NCI-H748 (cell line): ENCODE measurements around the gene MRM3.
"Not testable (repeated sequence)": the region's sequence is repeated elsewhere in the genome, so short reads cannot be mapped to it uniquely, and the experiment has no call there.

Experiments
- DNase-seq: peaks from one replicate; lab custom pipeline; 2025; ENCODE audit not compliant: unreplicated experiment; lab: John Stamatoyannopoulos, UW

Gene MRM3

GRCh38 chr17:753418-753817, 28.7 kb upstream of the MRM3 start:
- no peak for DNase-seq

DNA sequence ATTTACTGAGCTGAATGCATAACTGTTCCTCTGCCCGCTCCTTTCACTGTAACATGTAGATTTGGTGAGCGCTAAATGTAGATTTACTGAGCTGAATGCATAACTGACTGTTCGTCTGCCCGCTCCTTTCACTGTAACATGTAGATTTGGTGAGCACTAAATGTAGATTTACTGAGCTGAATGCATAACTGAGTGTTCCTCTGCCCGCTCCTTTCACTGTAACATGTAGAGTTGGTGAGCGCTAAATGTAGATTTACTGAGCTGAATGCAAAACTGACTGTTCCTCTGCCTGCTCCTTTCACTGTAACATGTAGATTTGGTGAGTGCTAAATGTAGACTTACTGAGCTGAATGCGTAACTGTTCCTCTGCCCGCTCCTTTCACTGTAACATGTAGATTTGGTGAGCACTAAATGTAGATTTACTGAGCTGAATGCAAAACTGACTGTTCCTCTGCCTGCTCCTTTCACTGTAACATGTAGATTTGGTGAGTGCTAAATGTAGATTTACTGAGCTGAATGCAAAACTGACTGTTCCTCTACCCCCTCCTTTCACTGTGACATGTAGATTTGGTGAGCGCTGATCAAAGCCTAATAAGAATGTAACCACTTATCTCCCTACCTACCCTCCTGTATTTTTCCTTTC, 26.7 kb upstream of the MRM3 start:
- DNase-seq = not testable (repeated sequence)

DNA sequence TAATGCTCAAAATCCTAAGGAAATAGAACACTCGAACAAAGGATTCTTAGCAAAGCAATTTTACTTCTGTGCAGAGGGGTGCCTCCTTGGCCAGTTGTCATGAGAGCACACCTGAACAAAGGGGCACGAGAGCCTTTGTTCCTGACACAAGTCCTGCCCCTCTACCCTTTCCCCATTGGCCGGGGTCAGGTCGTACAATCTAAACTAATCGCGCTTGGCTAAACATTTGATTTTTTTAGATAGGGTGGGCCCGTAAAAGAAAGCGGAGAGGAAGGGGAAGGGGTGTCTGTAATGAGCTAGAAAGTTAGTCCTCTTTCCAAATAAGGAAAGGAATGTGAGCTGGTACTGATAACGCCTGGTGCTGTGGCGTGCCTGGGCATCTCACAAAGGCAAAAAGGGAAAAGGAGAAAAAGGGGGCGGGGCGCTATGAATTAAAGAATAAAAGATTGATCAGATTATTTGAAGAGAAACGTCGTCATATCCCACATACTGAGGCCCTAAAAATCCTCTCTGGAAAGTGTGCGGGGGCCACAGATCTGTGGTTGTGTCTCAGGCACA, 26.1 kb upstream of the MRM3 start:
- DNase-seq = not testable (repeated sequence)

DNA sequence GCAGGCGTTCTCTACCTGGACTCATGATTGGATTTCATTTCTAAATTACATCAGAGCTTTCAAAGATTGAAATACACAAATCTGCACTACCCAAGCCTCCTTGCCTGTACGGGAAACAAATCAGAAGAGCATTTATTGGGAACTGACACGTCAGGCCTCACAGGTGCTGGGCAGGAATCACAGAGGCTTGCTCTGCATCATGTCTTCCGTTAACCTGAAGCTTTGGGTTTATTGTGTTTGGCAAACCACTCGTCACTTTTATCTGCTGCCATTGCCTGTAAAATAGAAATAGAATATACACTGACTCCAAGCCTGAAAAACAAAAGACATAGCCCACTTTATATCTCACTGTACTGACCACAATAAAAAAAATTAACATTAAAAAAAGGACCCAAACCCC, 22.2 kb upstream of the MRM3 start:
- no peak for DNase-seq

GRCh38 chr17:760371-760770, 21.8 kb upstream of the MRM3 start:
- no peak for DNase-seq

- DNase-seq = no peak
Observed at GRCh38 chr17:767076-767475, 15.1 kb upstream of the MRM3 start.

DNA sequence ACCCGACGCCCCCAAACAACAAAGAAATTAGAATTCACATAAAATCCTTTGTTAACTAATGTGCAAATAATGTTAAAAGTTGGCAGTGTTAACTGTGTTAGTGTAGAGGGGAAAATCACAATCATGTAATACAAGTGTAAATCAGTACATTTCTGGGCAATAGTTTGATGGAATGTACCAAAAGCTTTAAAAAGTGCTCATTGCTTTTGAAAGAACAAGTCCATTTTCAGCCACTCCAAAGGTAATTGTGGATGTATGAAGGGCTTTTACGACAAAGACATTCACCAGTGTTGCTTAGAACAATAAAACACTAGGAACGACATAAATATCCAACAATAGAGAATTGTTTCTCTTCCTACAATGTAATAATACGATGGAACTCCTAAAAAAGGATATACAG, 9.1 kb upstream of the MRM3 start:
- no peak for DNase-seq

DNA sequence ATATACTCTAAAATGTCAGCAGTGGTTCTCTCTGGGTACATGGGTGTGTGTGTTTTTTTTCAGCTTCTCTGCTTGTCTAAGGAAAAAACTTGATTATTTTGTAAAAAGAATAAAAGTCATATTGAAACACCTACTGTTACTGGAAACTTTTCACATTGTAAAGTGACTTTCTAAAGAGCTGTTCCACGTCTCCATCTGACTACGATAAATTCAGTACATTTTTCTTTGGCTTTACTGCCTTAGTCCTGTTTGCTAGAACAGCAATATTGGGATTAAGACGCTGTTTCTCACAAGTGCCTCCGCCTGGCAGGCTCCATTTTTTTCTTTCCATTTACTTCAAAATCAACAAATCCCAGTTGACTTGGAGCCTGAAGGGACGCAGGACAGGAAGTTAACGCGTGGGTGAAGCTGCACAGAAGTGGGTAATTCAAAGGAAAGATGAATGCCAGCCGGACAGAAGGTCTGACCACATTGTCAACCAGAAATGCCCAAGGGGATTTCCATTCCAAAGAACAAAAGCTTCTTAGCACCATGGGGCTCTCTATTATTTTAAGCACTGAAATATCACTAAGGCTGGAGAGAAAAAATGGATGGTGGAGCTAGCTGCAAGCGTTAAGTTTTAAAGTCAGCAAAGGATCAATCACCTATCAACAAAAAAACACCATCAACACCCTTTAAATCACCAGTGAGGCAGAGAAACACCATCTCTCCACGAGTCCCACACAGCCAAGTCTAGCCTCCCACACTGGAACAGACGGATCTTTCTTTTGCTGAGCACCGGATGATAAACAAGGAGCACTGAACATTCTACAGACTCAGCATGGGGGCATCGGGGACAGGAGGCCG, 8.5 kb upstream of the MRM3 start:
- no peak for DNase-seq

- no peak for DNase-seq
Observed at GRCh38 chr17:774313-774584, 7.9 kb upstream of the MRM3 start.

DNA sequence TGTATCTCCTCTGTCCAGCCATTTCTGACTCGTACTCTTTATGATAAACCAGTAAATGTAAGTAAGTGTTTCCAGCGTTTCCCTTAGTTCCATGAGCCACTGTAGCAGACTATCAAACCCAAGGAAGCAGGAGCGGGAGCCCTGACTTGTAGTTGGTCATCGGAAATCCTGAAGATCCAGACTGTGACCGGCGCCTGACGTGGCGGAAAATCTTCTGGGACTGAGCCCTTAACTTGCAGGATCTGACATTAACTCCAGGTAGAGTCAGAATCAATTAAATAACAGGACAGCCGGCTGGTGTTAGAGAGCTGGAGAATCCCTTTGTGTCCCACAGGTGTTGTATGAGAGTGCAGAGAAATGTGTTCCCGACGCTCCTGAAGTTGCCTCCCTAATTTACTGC, 4.1 kb upstream of the MRM3 start:
- no peak for DNase-seq

DNA sequence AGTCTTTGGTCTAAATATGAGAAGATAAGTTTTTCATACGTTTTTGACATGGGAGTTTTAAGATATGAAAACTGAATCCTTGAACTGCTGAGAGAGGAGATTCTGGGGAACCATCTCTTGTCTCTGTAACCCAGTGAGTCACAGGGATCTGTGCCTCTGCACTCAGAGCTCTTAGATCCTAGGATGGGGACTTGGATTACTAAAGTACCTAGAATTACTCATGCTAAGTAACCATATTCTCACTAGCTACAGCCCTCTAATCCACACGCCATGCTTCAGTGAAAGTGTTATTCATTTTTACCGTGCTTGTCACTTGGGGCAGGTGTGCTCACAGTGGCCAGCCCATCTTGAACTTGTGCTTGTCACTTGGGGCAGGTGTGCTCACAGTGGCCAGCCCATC, 2.0 kb downstream of the MRM3 start:
- DNase-seq = no peak

DNA sequence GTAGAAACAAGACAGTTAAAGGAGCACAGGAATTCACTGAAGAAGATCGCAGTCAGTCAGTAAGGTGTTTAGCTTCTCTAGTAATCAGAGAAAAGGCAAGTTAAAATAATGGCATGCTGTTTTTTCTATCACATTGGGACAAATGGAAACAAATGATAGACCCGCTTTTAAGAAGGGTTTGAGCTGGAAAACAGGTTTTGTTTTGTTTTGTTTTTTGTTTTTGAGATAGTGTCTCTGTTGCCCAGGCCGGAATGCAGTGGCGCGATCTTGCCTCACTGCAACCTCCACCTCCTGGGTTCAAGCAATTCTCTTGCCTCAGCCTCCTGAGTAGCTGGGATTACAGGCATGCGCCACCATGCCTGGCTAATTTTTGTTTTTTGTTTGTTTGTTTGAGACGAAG, 3.7 kb downstream of the MRM3 start:
- not testable (repeated sequence) for DNase-seq

DNA sequence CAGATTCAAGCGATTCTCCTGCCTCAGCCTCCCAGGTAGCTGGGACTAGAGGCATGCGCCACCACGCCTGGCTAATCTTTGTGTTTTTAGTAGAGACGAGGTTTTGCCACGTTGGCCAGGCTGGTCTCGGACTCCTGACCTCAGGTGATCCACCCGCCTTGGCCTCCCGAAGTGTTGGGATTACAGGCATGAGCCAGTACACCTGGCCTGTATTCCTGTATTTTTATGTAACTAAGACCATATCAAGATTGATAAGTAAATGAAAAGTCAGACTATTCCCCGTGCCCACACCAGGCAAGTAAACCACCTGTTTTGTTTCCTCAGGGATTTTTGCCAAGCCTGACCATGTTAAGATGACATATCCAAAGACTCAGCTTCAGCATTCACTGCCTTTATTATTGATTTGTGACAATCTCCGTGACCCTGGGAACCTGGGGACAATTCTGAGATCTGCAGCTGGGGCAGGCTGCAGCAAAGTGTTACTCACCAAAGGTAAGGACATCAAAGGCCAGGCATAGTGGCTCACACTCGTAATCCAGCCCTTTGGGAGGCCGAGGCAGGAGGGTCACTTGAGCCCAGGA, 5.6 kb downstream of the MRM3 start:
- no peak for DNase-seq

GRCh38 chr17:788551-788950, 6.4 kb downstream of the MRM3 start:
- no peak for DNase-seq

DNA sequence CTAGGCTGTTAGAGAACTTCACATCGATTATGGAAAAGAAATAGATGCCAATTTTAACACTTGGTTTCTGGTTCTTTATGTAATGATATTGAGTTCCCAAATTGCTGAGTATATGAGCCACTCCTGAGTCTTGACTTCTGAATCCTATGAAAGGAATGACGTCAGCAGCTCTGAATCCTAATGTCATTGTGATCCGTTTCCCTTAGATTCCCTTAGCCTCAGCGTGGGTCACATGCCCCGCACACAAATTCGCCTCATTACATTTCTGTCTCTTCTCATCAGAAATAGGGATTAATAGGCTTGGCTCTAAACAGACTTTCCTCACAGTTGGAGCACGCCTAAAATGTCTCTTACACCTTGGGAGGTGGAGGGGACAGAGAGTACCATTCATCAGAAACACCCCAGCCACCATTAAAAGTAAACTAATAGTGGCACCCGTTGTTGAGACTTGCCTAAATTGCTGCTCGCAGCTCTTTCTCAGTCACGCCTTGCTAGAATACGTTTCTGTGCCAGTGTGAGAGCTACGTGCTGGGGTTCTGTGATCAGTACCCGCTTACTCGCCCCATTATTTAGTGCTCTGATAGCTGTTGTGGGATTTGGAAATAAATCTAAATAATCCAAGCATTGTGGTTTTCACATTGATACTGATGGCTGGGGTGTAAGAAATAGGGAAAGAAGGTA, 7.1 kb downstream of the MRM3 start:
- no peak for DNase-seq

- not testable (repeated sequence) for DNase-seq
Observed at GRCh38 chr17:789931-790873, 8.0 kb downstream of the MRM3 start.

DNA sequence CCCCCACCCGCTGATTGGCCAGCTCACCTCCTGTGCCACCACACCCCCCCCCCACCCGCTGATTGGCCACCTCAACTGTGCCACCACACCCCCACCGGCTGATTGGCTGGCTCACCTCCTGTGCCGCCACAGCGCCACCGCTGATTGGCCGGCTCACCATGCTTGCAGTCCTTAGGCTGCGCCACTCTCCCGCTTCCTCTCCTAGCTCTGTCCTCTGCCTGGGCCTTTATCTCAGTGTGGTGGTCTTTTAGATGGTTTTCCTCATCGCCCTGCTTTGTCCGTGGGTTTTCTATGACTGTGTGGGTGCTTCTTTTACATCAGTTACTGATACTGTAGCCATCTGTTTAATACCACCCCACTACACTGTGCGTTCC, 8.7 kb downstream of the MRM3 start:
- not testable (repeated sequence) for DNase-seq

- DNase-seq = no peak
Observed at GRCh38 chr17:791829-792228, 9.7 kb downstream of the MRM3 start.

DNA sequence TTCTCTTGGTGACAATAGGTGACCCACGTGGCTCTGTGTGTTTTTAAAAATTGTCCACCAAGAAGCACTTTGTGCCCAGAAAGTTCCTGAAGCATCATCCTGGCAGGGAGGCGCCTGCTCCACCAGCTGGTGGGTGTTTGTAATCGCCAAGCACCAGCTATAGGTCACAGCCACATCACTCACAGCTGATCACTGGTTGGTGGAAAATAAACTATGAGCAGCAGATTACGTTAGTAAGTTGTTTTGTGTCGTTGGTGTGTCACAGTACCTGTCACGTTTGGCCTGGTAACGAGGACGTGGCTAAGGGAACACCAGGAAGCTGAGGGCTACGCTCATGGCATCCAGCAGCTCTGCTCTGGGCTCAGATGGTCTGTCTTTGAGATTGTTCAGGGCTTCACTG, 10.1 kb downstream of the MRM3 start:
- DNase-seq = no peak

DNA sequence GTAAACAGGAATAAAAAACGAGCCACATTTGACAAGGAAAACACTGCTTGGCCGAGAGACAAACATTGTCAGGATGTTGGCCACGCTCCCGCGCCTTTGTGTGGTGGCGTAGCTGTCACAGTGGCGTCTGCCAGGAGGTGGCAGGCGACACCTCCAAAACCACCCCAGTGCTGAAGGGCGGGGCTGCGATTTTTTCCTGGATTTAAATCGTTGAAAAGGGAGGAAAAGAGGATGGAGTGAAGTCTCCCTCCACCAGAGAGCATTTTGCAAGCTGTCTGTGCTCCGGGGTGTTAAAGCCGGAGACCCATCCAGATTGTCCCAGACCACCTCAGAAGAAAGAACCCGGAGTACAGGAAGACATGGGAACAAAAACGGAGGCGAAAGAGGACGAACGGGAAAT, 12.7 kb downstream of the MRM3 start:
- DNase-seq = peak; percentile 84

DNA sequence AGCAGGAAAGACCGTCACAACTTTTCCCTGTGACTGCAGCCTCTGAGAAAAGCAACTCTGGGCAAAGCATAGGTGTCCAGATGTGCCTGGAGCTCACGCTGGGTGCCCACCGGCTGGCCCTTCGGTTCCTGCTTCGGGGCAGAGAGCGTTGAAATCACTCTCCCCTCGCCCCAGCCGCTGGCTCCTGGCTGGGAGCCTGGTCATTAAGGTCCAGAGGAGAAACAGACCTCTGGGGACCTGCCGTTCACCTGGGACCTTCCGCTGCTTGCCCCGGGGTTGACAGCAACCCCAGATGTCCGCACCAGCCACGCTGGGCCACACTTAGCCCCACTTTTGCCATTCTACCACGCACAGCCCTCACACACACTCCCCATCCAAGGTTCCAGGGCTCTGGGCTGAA, 13.1 kb downstream of the MRM3 start:
- no peak for DNase-seq
